NCI-H2107 (cell line): ENCODE measurements around the gene IRS2.
A peak's percentile ranks its signal among the peaks of the same experiment; 100 is the strongest.

Experiments
- DNase-seq: peaks from one replicate; lab custom pipeline; 2025; lab: John Stamatoyannopoulos, UW

IRS2 gene

DNA sequence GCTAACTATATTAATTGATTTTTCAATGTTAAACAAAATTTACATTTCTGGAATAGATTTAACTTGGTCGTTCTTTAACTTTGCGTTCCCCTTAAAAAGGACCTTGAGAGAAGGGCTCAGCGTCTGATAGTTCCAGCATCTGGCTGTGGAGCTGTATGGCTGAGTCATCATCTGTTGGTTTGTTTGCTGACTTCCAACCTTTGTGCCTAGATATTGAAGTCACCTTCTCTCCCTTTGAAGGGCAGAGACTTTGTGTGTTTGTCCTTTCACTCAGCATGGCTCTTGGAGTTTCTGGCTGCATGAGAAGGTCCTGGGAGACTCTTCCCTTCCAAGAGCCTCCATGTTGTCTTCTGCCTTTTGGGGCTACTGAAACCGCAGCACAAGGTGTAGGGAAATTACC is 16.6 kb upstream of the IRS2 start:
- DNase-seq: no peak

DNA sequence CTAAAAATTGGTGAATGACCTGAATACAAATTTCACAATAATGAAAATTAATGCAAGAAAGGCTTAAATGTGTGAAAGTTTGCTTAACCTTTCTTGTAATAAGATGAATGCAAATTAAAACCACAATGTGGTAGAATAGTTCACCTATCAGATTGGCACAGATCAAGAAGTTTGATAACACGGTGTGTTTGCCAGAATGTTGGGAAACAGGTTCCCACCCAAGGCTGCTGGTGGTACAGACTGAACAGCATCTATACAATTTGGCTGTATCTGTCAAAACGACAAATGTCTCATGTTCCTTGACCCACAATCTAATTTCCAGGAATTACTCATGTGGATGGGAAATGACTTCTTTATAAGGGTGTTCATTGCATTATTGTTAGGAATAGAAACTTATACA is 8.6 kb upstream of the IRS2 start:
- DNase-seq: no peak

DNA sequence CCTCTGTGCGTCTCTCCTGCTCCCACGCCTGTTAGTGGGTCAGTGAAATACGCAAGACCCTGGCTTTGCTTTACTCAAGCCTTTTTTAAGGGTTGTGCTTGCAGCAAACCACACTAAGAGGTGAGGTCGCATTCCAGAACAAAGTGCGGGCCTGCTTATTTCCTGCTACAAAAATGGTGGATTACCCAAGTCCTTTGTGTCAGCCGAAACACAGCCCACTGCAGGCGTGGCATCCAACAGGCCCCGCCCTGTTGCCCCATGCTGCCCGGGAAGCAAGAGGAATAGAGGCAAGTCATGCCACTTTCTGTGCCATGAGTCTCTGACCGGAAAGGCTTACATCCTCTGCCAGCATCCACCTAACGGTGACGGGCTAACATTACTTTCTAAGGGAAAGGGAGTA is 7.7 kb upstream of the IRS2 start:
- DNase-seq: no peak

DNA sequence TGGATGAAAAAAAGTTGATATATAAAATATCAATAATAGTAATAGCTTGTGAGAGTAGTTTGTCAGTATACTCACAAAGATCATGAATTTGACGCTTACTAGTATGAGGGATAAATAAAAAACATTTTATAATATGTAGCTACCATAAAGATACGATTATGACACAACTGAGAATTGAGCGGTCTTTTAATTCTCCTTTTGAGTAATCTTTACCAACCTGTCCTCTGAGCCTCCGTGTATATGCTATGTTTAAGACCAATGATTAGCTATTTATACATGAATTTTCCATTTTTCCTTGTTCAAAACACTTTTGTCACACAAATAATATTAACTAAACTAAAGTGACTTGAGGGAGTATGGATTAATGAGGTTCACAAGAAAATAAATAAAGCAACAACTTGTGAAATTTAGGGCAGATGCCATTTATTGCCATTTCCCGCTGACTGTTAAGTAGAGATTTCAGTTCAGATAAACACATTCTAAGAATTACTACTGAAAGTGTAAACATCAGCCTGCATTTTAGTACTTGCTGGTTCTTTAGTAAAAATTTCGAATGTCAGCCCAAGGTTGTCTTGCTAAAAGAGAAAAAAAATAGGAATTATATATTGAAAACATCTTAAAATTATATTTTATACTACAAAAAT is 6.2 kb upstream of the IRS2 start:
- DNase-seq: no peak

DNA sequence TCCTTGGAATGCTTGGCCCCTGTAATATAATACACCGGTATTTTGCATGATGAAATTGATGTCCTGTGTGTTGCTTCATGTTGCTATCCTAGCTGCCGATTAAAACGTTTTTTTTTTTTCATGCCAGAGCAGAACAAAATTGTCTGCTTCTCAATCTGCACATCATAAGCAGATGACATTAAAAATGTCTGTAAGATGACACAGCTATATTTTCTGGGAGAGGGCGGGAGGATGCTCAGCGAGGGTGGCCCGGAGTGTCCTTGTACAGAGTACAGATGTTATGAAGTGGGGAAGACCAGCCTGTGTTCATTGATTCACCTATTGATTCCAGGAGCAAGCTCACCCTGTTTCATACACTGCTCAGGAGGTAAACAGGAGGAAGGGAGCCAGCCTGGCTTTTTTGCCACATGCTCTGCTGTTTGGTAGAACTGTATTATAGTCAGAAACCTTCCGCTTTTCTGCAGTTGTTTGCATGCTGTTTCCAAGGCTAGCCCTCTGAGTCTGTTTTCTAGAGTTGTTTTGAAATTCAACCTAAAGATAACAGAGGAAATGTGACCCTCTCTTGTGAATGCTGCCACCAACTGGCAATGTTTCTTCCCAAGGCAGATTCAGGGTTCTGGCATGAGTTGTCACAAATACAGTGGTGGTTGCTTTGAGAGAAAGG is 4.7 kb upstream of the IRS2 start:
- DNase-seq: peak; percentile 30

DNA sequence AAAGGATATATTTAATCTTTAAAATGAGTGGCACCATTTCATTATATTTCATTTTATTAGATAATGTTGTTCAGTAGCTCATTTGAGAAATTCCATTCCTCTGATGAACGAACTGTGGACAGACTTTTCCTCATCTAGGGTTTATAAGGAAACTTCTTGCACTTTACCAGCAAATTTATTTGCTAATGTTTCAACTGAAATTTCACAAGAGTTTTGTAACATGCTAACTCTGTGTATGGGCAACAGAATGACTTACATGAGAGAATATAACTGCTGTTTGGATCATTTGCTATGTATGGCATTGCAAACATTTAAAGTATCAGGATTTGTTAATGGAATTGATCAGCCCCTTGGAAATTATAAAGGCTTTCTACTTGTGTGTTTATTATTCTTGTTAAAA is 3.7 kb upstream of the IRS2 start:
- no peak for DNase-seq

DNA sequence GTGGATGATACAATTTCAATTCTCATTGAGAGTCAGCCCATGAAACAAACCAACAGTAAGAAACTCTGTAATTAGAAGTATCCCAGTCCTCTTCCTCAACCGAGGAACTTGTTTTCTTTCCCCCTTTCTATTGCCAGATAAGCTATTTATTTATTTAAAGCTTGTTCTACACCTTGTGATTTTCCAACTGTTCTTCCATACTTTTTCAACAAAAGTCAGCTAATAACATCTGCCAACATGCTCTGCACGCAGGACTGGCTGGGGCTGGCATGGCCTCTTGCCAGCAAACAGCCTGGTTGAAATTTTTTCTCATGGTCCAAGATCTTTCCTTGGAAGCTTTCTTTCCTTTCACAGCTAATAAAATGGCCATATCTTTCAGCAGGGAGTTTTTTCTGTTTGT is 2.9 kb upstream of the IRS2 start:
- no peak for DNase-seq

DNA sequence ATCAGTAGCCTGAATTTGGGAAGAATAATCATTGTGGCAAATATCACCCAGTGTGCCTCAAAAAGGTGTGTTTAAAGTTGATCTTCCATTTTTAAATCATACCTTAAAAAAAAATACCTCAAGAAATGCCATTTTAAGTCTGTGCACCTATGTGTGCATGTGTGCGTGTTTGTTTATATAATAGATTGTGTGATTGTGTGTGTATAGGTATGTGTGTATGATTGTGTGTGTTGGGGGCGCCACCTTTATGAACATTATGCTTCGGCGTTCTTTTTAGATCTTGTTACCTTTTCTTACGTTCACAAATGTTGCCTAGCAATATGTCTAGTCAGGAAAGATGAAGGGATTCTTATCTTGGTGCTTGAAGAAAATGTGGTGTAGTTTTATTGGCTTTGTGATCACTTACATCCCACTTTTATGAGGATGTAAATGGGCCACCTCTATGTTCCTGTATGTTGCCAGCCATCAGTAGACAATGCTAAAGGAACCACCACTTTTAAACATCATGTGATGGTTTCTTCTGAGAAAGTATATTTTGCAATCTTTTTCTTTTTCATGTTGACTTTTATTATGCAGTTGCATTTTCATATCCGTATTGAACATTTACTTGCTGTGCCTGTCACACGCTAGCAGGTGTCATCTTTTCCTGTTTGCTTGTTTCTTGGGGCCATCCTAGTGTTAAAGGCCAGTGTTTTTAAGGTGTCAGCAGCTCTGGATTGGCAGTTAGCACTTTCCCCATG is 2.2 kb upstream of the IRS2 start:
- no peak for DNase-seq

DNA sequence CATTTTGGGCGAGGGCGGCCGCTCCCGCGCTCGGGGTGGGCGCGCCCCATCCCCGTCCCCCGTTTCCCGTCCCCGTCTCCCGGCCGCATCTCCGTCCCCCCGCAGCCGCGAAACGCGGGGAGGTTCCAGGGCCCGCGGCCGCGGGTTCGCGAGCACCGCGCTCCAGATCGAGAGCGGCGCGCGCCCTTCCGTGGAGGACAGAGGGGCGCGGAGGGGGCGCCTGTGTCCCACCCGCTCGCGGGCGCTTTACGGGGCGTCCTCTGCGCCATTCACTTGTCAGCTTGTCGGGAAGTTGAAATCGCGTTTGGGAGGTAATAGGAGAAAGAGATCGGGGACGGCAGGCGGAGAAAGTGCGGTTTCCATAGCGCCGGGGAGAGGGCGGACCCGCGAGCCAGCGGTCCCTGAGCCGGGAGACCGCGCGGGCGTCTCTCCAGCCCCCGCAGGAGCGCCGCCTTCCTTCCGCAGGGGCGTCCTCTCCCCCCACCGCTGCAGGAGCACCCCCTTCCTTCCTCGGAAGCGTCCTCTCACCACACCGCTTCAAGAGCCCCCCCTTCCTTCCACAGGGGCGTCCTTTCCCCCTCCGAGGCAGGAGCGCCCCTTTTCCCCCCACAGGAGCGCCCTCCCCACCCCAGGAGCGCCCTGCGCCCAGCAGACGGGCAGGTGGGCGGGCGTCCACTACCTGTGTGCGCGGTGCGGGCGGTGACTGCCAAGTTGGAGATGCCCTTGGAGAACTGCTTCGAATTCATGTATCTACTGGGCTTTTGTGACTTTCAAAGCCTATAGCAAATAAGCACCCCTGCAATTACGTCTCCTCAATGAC is 962 bp upstream of the IRS2 start:
- DNase-seq: no peak

DNA sequence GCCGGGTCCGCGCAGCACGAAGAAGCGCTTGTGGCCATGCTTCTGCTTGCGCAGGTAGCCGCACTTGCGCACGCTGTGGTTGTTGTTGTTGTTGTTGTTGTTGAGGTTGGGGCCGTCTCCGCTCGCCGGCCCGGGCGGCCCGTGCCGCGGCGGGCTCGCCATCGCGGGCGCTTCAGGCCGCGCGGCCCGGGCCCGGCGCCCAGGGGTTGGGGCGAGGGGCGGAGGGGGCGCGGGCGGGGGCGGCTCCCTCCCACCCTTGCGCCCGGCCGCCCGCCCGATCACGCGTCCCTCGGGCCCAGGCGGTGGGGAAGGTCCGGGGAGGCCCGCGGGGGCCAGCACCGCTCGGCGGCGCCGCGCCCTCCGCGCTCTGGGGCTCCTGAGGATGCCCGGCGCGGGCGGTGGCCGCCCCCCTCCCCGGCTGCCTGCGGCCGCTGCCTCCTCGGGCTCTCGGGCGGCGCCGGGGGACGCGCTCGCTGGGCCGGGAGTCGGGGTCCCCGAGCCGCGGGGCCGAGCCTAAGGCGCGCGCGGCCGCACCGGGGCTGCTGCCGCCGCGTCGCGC is 412 bp downstream of the IRS2 start:
- no peak for DNase-seq

DNA sequence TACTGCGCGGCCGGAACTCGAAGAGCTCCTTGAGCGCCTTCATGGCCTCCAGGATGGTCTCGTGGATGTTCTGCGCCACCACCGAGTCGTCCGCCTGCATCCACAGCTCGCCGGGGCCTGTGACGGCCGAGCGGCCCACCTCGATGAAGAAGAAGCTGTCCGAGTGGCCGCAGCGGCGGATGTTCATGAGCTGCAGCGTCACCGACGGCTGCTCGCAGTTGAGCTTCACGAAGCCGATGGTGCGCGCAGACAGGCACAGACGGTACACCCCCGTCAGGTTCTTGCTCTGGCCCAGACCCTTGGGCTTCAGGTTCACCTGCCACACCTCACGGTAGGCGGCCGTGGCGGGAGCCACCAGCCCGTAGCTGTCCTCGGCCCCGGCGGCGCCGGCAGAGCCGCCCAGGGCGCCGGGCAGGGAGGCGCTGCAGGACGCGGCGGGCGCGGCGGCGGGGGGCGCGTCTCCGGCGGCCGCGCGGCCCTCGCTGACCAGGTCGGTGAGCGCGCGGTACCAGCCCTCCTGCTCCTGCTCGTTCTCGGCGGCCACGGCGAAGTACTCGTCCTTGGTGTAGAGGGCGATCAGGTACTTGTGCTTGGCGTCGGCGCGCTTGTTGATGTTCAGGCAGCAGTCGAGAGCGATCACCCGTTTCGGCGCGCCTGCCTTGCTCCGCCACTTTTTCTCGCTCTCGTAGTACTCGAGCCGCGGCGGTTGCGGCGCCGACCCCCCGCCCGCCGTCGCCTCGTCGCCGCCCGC is 1.1 kb downstream of the IRS2 start:
- DNase-seq: peak; percentile 36

DNA sequence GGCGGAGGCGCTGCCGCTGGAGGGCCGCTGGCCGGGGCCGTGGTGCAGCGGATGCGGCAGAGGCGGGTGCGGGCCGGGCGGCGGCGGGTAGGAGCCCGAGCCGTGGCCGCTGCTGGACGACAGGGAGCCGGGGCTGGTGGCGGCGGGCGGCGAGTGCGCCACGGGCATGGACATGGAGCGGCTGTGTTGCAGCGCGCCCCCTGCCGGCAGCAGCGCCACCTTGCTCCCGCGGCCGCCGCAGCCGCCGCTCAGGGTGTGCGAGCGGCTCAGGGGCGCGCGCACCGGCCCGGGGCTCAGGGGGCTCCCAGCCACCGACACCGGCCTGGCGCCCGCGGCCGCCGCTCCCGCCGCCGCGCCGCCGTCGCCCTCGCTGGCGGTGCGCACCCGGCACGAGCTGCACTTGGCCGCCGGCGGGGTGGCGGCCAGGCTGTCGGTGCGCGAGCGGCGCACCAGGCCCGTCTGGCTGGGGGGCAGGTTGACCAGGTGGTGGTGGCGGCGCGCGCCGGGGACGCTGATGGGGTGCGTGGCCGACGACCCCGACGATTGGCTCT is 1.7 kb downstream of the IRS2 start:
- DNase-seq: peak; percentile 42

DNA sequence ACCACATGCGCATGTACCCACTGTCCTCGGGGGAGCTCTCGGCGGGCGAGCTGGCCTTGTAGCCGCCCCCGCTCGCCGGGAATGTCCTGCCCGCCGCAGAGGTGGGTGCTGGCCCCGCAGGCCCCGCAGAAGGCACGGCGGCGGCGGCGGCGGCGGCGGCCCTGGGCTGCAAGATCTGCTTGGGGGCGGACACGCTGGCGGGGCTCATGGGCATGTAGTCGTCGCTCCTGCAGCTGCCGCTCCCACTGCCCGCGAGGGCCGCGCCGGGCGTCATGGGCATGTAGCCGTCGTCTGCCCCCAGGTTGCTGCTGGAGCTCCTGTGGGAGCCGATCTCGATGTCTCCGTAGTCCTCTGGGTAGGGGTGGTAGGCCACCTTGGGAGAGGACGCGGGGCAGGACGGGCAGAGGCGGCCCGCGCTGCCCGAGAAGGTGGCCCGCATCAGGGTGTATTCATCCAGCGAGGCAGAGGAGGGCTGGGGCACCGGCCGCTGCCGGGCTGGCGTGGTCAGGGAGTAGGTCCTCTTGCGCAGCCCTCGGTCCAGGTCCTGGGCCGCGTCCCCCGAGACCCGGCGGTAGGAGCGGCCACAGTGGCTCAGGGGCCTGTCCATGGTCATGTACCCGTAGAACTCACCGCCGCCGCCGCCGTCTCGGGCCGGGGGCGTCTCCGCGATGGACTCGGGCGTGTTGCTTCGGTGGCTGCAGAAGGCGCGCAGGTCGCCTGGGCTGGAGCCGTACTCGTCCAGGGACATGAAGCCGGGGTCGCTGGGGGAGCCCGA is 2.4 kb downstream of the IRS2 start:
- DNase-seq: no peak

DNA sequence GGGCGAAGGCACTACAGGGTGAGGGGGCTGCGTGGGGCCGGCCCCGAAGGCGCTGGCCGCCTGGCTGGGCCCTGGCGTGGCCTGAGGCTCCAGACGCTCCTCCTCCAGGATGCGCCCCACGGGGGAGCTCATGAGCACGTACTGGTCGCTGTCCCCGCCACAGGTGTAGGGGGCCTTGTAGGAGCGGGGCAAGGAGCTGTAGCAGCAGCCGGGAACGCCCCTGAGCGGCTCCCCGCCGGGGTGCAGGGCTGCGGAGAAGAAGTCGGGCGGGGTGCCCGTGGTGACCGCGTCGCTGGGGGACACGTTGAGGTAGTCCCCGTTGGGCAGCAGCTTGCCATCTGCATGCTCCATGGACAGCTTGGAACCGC is 3.0 kb downstream of the IRS2 start:
- no peak for DNase-seq

DNA sequence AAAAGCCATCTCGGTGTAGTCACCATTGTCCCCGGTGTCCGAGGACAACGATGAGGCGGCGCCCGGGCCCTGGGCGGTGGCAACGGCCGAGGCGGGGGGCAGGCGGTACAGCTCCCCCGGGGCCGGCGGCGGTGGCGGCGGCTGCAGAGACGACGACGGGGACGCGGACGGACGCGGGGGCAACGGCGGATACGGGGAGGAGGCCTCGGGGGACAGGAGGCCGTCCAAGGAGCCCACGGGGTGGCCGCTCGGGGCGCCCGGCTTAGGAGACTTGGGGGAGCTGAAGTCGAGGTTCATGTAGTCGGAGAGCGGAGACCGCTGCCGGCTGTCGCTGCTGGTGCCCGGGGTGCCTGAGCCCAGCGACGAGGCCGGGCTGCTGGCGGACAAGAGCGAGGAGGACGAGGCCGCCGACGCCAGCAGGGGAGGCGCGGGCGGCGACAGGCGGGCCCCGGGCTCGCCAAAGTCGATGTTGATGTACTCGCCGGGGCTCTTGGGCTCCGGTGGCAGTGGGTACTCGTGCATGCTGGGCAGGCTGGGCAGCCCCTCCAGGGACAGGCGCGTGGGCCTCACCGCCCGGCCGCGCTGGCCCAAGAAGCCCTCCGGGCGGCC is 3.5 kb downstream of the IRS2 start:
- DNase-seq: no peak

DNA sequence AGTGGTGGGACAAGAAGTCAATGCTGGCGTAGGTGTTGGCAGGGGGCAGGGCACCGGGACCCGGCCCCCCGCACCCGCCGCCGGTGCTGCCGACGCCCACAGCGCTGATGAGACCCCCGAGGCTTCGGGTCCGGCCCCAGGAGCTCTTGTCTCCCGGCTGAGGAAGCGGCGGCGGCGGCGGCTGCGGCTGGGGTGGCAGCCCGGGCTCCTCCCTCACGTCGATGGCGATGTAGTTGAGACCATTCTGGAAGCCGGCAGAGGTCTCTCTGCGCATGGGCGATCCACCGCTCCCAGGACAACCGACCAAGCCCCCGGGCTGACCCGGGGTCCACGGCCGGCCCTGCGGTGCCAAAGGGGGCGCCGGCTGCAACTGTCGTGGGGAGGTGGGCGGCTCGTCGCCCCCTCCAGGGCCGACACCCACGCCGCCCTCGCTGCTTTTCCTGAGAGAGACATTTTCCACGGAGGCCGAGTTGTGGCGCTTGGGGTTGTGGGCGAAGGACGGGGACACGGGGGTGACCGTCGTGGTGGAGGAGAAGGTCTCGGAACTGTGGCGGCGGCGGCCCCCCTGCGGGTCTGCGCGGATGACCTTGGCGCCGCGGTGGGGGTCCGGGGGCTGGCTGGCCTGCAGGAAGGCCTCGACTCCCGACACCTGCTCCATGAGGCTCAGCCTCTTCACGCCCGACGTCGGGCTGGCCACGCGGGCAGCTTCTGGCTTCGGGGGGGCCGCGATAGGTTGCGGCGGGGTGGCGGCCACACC is 4.1 kb downstream of the IRS2 start:
- no peak for DNase-seq

DNA sequence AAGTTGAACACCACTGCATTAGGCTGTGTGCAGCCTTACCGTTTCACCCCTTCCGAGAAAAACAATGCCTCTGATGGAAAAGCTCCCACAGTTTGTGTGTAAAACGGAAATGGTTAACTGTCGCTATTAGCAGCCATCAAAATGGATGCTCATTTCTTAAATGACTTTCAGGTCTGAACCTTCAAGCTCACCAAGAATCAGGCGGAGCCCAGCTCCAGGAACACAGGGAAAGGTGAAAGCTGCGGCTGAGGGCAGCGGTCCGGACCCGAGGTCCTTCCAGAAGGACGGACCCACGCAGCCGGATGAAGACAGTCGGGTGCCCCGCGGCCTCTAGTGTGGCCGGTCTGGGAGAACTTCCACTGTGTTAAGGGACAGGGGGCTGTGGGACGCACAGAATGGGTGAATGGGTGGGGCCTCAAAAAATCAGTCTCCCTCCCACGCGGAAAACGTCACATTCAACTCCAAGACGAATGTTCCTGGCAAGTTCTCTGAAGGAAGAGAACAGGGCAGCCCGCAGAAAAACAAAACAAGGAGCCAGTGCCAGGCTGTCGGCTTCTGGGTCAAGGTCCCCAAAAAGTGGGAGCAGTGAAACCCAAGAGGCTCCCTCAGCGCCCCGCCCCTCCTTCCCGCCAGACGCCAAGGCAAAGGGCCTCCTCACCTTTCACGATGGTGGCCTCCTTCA is 4.9 kb downstream of the IRS2 start:
- DNase-seq: no peak

DNA sequence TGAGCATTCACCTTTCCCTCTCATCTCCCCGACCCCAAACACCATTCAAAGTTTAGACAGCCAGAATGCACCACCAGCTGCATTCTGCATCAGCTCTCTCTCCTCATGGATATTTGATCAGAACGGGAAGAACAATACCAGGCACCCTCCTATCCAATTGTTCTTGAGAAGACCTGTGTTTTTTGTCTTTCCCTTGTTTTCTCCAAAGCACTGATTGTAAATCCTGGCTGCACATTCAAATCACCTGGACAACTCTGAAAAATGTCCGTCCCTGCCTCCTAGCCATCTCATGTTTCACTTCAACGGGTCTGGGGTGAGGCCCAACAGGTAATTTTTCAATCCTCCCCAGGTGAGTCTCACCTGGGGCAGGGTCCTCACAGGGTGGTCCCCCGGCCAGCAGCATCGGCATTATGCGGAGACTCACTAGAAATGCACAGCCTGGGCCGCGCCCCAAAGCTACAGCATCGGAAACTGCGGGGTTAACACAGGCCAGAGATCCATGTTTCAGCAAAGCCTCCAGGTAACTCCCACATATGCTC is 5.5 kb downstream of the IRS2 start:
- no peak for DNase-seq
